Thymus (tissue), 11 donors: ENCODE measurements around the gene PFN3. TPM values are rescaled to one million over a fixed set of nuclear protein-coding genes. Genes with fewer than 3 reads are reported as not detected.

Source experiments
- DNase-seq, 9 donors: peaks; one replicate each; pipeline ENCODE4 v3.0.0-alpha.2; 2013; ENCODE audit warnings: low spot score in 9 of 9, low read depth in 6 of 9, missing footprints in 1 of 9
- H3K27ac ChIP-seq, 2 donors: one replicate each; pipeline ENCODE4 v1.5.1; 2013; ENCODE audit warnings: control low read depth in 1 of 2, low read depth in 1 of 2, low read length in 1 of 2, mild to moderate bottlenecking in 1 of 2, moderate library complexity in 1 of 2
- H3K27me3 ChIP-seq, 2 donors: one replicate each; pipeline ENCODE4 v1.5.1; 2013; ENCODE audit warnings: low read length in 1 of 2; ENCODE audit not compliant: control insufficient read depth in 2 of 2, insufficient read depth in 1 of 2
- H3K36me3 ChIP-seq, 2 donors: one replicate each; pipeline ENCODE4 v1.5.1; 2013; ENCODE audit warnings: low read length in 1 of 2, mild to moderate bottlenecking in 1 of 2, moderate library complexity in 1 of 2; ENCODE audit not compliant: control insufficient read depth in 2 of 2, insufficient read depth in 2 of 2
- H3K4me1 ChIP-seq, 2 donors: one replicate each; pipeline ENCODE4 v1.5.1; 2013; ENCODE audit warnings: low read length in 2 of 2; ENCODE audit not compliant: control insufficient read depth in 2 of 2, insufficient read depth in 2 of 2
- H3K4me3 ChIP-seq, 2 donors: one replicate each; pipeline ENCODE4 v1.5.1; 2013; ENCODE audit warnings: low read length in 2 of 2, control low read depth in 1 of 2, mild to moderate bottlenecking in 1 of 2
- H3K9me3 ChIP-seq, 2 donors: one replicate each; pipeline ENCODE4 v1.5.1; 2013; ENCODE audit warnings: low read length in 1 of 2, mild to moderate bottlenecking in 1 of 2; ENCODE audit not compliant: control insufficient read depth in 2 of 2, insufficient read depth in 1 of 2
- WGBS: extraction: QIAGEN DNeasy Blood & Tissue Kit; methylation state at CpG from one replicate; pipeline ENCODE4 v1.1.7; 2013; 5-methylcytosine and 5-hydroxymethylcytosine counted together
- polyA plus RNA-seq: library from polyadenylated mRNA; stranded (reverse); fragments of 200-250 nt; gene quantifications from one replicate; pipeline ENCODE4 v1.2.3, GENCODE V29; 2013
- total RNA-seq: library from RNA; stranded (reverse); fragments of 120-200 nt; gene quantifications from one replicate; pipeline ENCODE4 v1.2.4, GENCODE V29; 2013
- donor health status: healthy.

Gene PFN3
- total and polyA plus RNA-seq, 2 donors = not detected

DNA sequence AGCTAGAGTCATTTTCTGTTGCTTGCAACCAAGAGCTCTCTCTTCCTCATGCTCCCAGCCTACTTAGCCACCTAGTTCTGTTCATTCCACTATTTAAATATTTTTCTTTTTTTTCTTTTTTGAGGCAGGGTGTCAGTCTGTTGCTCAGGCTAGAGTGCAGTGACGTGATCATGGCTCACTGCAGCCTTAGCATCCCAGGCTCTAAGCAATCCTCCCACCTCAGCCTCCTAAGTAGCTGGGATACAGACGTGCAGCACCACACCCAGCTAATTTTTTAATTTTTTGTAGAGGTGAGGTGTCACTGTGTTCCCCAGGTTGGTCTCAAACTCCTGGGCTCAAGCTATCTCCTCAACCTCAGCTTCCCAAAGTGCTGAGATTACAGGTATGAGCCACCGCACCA is 14.0 kb upstream of the PFN3 start:
- no peak for DNase-seq
- H3K4me3 ChIP-seq = no peak overlapping the region
- H3K27ac ChIP-seq = no peak overlapping the region
- no peaks in the 10 kb centered on the region for H3K9me3 ChIP-seq
- H3K36me3 ChIP-seq = no peaks in the 10 kb centered on the region
- H3K4me1 ChIP-seq = peaks cover 5 to 31% of the 10 kb centered on the region in 2 donors
- 99% methylated on average over 3 of the region's 3 CpGs for WGBS
- no peaks in the 10 kb centered on the region for H3K27me3 ChIP-seq

DNA sequence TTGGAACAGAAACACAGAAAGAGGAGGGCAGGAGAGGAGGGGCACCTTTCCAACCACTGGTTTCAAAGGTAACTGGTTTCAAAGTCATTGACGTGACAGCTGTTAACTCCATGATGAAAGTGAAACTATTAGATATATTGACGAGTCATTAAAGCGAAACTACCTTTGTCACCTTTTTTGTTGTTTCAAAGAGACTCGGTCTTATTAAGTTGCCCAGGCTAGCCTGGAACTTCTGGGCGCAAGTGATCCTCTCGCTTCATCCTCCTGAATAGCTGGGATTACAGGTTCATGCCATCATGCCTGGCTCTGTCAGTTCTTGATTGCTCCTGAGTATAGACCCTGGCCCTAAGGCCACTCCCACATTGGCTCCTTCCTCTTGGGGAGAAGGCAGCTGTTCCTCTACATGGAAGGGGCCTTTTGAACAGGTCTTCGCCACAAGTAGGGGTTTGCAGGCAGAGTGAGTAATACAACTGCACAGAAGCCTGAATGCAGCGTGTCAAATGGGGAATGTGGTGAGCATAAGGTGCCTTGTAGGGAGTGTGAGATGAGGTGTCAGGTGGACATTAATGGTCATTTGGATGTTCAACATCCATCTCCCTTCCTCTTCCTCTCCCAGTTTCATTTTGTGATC is 12.3 kb upstream of the PFN3 start:
- no peaks in the 10 kb centered on the region for H3K27me3 ChIP-seq
- no peaks in the 10 kb centered on the region for H3K9me3 ChIP-seq
- no peak overlapping the region for H3K4me3 ChIP-seq
- no peaks in the 10 kb centered on the region for H3K36me3 ChIP-seq
- DNase-seq = peak in 1 of 9 donors; percentile 33
- H3K4me1 ChIP-seq = peaks cover 5 to 31% of the 10 kb centered on the region in 2 donors
- 72% methylated on average over 8 of the region's 8 CpGs for WGBS
- no peak overlapping the region for H3K27ac ChIP-seq

DNA sequence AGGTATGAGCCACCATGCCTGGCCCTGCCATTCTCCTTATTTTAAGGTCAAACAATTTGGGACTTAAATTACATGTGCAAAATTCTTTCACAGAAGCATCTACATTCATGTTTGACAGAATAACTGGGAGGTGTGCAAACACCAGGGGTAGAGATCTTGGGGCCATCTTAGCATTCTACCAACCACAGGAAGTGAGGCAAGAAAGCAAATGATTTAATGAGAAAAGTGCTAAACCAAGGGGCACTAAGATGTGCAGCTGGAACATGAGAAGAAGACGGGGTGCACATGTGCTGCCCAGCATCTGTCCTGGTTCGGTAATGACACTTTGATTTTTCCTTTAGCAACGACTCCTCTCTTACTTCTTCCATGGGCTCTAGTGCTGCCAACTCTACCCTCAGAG is 10.1 kb upstream of the PFN3 start:
- Histone ChIP-seq H3K27me3 (peaks cover 0 to 5% of the 10 kb centered on the region in 2 donors), H3K4me3 (no peak overlapping the region), H3K36me3 (no peaks in the 10 kb centered on the region), H3K27ac (no peak overlapping the region), H3K9me3 (no peaks in the 10 kb centered on the region), H3K4me1 (peaks cover 5 to 32% of the 10 kb centered on the region in 2 donors)
- WGBS = 73% methylated on average over 3 of the region's 3 CpGs
- no peak for DNase-seq

DNA sequence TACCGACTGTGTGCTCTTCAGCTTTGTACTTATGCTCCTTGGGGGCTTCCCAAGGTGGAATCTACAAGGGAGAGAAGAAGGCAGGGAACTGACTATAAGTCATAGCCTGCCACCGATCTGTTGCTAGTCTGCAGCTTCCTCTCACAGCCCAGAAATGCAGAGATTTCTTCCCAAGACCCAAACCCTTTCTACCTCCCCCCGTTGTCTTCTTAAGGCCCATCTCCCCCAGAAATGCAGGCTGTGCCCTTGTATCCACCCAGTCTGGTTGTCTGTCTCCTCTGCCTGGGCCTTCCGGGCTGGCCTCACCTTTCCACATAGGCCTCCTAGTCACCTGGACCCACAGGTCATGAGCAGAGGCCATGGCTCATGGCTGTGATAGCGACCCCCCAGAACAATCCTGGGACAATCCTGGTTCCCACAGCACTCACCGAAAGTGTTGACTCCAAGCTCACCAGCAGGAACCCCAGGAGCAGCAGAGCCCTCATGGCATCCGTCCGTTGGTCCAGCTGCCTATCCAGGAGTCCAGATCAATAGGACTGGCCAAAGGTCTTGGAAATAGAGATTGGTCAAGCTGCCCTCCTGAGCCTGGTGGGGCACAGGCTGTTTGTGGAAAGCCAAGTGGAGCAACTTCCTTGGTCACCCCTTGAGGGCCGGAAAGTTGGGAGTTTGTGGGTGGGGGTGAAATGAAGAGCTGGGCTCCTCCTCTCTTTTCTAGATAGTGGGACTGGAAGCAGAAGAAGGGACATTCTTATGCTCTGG is 8.8 kb upstream of the PFN3 start, which contains the start of gene F12:
TSS of gene F12 (minus strand) at position 522 of the 759 bp plus-strand sequence. CDS start at position 485, 37 bp downstream.
- peaks cover 0 to under 1% of the 10 kb centered on the region in 2 donors for H3K9me3 ChIP-seq

DNA sequence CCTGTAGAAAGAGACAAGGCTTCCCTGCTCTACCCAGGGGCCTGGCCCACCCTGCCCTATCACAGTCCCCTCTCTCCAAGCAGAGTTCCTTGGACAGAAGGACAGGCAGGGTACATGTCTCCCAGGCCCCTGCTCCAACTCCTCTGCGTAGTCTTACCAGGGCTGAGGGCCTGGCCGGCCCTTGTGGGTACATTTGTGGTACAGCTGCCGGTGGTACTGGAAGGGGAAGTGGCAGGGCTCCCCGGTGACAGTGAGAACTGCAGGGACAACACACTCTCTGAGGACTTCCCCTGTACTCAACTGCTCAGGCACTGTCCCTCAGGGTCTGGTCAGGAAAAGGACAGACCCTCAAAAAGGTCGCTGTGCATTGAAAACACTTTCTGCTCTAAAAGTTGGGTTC is 5.3 kb upstream of the PFN3 start:
- Histone ChIP-seq H3K4me3 (no peak overlapping the region), H3K27me3 (peaks cover 33 to 52% of the 10 kb centered on the region in 2 donors), H3K9me3 (peaks cover 0 to 23% of the 10 kb centered on the region in 2 donors), H3K36me3 (no peaks in the 10 kb centered on the region), H3K27ac (no peak overlapping the region), H3K4me1 (peaks cover 25 to 43% of the 10 kb centered on the region in 2 donors)
- WGBS = 14% methylated on average over 5 of the region's 5 CpGs
- no peak for DNase-seq

More for the DNA sequence above, 8.8 kb upstream of the PFN3 start, which contains the start of gene F12:
- peaks cover 4 to 18% of the 10 kb centered on the region in 2 donors for H3K27me3 ChIP-seq
- no peak within 1 kb of the TSS for H3K27ac ChIP-seq
- H3K4me1 ChIP-seq = peaks cover 11 to 37% of the 10 kb centered on the region in 2 donors
- no peaks in the 10 kb centered on the region for H3K36me3 ChIP-seq
- WGBS = 97% methylated on average over 9 of the region's 9 CpGs
- no peak within 1 kb of the TSS for H3K4me3 ChIP-seq
- DNase-seq = no peak

DNA sequence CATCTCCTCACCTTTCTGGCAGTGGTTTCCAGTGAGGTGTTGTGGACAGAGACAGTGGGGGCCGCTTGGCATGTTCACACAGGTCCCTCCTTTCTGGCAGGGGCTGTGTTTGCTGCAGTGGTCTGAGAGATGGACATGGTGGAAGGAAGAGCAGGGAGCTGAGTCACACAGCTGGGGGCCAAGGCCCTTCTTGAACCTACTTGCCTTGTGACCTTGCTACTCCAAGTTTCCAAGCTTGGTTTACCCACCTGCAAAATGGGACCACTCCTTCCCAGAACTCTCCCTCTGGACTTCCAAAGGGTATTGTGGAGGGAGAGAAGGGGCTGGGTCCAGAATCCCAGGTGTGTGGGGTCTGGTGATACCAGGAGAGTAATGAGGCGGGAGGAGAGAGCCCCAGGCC is 4.9 kb upstream of the PFN3 start:
- H3K27me3 ChIP-seq = peaks cover 33 to 57% of the 10 kb centered on the region in 2 donors
- WGBS = 95% methylated on average over 2 of the region's 2 CpGs
- H3K4me3 ChIP-seq = no peak overlapping the region
- DNase-seq = no peak
- no peak overlapping the region for H3K27ac ChIP-seq
- no peaks in the 10 kb centered on the region for H3K36me3 ChIP-seq
- H3K9me3 ChIP-seq = peaks cover 0 to 28% of the 10 kb centered on the region in 2 donors
- peaks cover 25 to 42% of the 10 kb centered on the region in 2 donors for H3K4me1 ChIP-seq

DNA sequence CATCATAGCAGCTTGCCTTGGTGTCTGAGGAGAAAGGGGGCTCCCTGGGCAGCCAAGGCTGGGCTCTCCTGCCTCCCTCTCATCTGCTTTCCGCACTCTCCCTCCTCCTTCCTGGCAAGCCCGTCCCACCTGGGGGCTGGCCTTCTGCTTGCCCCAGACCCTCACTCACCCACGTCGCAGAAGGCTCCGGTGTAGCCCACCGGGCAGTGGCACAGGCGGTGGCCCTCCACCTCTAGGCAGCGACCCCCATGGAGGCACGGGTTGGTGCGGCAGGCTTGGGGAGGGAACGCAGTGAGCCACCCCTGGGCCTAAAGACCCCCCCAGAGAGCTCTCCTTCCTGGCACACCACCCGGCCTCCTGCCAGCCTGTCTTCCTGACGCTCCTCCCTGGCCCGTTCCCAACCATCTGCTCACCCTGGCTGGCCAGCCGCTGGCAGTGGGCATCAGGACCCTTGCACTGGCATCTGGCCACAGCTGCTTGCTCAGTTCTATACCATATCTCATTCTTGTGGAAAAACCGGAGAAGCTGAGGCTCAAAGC is 4.2 kb upstream of the PFN3 start:
- Histone ChIP-seq H3K36me3 (no peaks in the 10 kb centered on the region), H3K27me3 (peaks cover 37 to 63% of the 10 kb centered on the region in 2 donors), H3K4me1 (peaks cover 25 to 44% of the 10 kb centered on the region in 2 donors), H3K4me3 (peak overlapping the region in 1 of 2 donors; percentile 43), H3K27ac (no peak overlapping the region), H3K9me3 (peaks cover 0 to 29% of the 10 kb centered on the region in 2 donors)
- DNase-seq = no peak
- WGBS = 66% methylated on average over 16 of the region's 16 CpGs

DNA sequence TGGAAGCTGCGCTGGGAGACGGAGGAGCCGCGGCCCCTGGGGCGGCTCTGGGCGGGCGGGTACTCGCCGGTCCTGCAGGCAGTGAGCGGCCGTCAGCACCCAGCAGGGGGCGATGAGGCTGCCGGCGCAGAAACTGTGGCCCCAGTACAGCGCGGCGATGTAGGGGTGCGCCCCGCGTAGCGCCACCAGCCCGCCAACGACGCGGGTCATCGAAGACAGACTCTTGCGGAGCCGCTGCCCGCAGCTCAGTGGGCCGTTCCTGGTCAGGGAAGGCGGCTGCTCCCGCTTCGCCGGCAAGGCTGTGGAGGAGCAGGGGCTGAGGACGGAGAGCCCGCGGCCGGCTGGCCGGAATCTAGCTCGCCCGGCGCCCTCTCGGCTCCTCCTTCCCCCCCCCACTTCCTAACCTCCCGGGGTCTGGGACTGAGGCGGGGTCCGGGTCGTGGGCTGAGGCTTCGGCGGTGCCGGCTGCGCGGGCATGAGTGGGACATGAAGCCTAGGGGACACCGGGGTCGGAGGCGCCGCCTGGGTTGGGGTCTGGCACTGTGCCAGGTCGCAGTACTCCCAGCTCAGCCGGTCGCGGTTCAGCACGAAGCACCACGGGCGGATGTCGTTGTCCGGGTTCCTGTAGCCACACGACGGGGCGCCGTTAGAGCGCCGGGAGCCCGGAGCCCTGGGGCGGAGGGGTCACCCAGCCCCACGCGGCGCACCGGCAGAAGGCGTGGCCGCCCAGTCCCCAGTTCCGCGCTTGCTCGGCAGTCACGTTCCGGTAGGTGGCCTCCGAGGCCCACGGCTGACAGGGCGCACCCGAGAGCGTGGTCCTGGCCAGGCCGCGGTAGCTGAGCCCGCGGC is 3.6 kb upstream of the PFN3 start:
- H3K4me3 ChIP-seq = peak overlapping the region; percentile 20 to 43
- H3K27me3 ChIP-seq = peaks cover 41 to 70% of the 10 kb centered on the region in 2 donors
- H3K36me3 ChIP-seq = no peaks in the 10 kb centered on the region
- peak in 4 of 9 donors; percentile 56 to 84 (median 78) for DNase-seq
- H3K9me3 ChIP-seq = peaks cover 0 to 29% of the 10 kb centered on the region in 2 donors
- under 1% methylated on average over 93 of the region's 93 CpGs for WGBS
- no peak overlapping the region for H3K27ac ChIP-seq
- H3K4me1 ChIP-seq = peaks cover 25 to 44% of the 10 kb centered on the region in 2 donors
